Endothelial cell of umbilical vein (primary cell): Measurements from ENCODE around the gene MYOG. TPM values are rescaled to one million over a fixed set of nuclear protein-coding genes. Genes with fewer than 3 reads are reported as not detected.

Source experiments
- BruUV-seq: library from RNA; stranded (reverse); fragments of 400-500 nt; replicated peaks from 2 replicates; lab custom pipeline; 2021; lab: Mats Ljungman, UMichigan
- CTCF ChIA-PET: fragments of 300-600, 350-600 bp; sonication (Branson Sonifier 250); formaldehyde crosslinking; loops from one replicate; lab custom pipeline; 2021; ENCODE audit warnings: antibody characterized with exemption, inconsistent platforms; lab: Charles Lee
- POLR2A ChIA-PET: fragments of 300-600, 350-600 bp; sonication (Branson Sonifier 250); formaldehyde crosslinking; loops from one replicate; lab custom pipeline; 2021; ENCODE audit warnings: antibody characterized with exemption, inconsistent platforms; lab: Charles Lee
- DNase-seq: peaks from one replicate; pipeline ENCODE4 v3.0.0-alpha.2; 2011; ENCODE audit warnings: low read depth, low spot score
- FAIRE-seq: peaks from 2 replicates; lab custom pipeline; 2011; peaks lifted over from hg19 to GRCh38; lab: Jason Lieb, UNC
- H2AFZ ChIP-seq: 2 replicates; pipeline ENCODE4 v1.6.0; 2012; ENCODE audit warnings: low read depth, low read length, control low read depth, inconsistent platforms
- H3K27ac ChIP-seq: 2 replicates; pipeline ENCODE4 v1.5.1; 2011; ENCODE audit warnings: low read depth, mild to moderate bottlenecking, control low read depth, low read length, moderate library complexity; ENCODE audit not compliant: insufficient read depth
- H3K27me3 ChIP-seq, 2 experiments: 2 replicates each; pipeline versions ENCODE4 v1.6.0 to v1.6.1; 2011; ENCODE audit warnings: low read length in 2 of 2, mixed read lengths in 1 of 2; ENCODE audit not compliant: control insufficient read depth in 2 of 2, insufficient read depth in 2 of 2
- H3K36me3 ChIP-seq, 2 experiments: 2 replicates in 1 of 2; 3 replicates in 1 of 2; pipeline ENCODE4 v1.5.1; 2011; ENCODE audit warnings: low read length in 2 of 2, mild to moderate bottlenecking in 1 of 2, moderate library complexity in 1 of 2; ENCODE audit not compliant: control insufficient read depth in 2 of 2, insufficient read depth in 2 of 2; ENCODE audit errors: extremely low read depth in 1 of 2
- H3K4me1 ChIP-seq: 3 replicates; pipeline ENCODE4 v1.5.1; 2011; ENCODE audit warnings: mild to moderate bottlenecking, low read length; ENCODE audit not compliant: control insufficient read depth, insufficient read depth; ENCODE audit errors: extremely low read depth
- H3K4me2 ChIP-seq: 2 replicates; pipeline ENCODE4 v1.6.1; 2011; ENCODE audit warnings: low read length, control low read depth, mixed read lengths; ENCODE audit not compliant: insufficient read depth
- H3K4me3 ChIP-seq, 3 experiments: fragments of 200-600 bp in 1 of 3; sonication (generic), shearing (Covaris generic) in 1 of 3; replicated peaks in 1 of 3; 2 replicates each; pipeline ENCODE4 v1.5.1; 2011 to 2016; ENCODE audit warnings: control low read depth in 3 of 3, low read length in 3 of 3, mild to moderate bottlenecking in 2 of 3, inconsistent platforms in 1 of 3, low read depth in 1 of 3, moderate library complexity in 1 of 3; ENCODE audit not compliant: insufficient read depth in 1 of 3
- H3K79me2 ChIP-seq: 2 replicates; pipeline ENCODE4 v1.6.0; 2012; ENCODE audit warnings: low read length, inconsistent platforms; ENCODE audit not compliant: control insufficient read depth, insufficient read depth
- H3K9ac ChIP-seq: replicated peaks from 2 replicates; pipeline ENCODE3; 2011; ENCODE audit warnings: low read length, control low read depth; ENCODE audit not compliant: insufficient read depth; ENCODE audit errors: extremely low read depth
- H3K9me1 ChIP-seq: replicated peaks from 3 replicates; pipeline ENCODE4 v1.6.0; 2011; ENCODE audit warnings: mild to moderate bottlenecking, low read length; ENCODE audit not compliant: control insufficient read depth, insufficient read depth; ENCODE audit errors: extremely low read depth
- H3K9me3 ChIP-seq: replicated peaks from 2 replicates; pipeline ENCODE4 v1.5.1; 2012; ENCODE audit warnings: low read length, inconsistent platforms; ENCODE audit not compliant: control insufficient read depth, insufficient read depth
- H4K20me1 ChIP-seq: replicated peaks from 2 replicates; pipeline ENCODE3; 2011; ENCODE audit warnings: mild to moderate bottlenecking, low read length; ENCODE audit not compliant: control insufficient read depth, insufficient read depth; ENCODE audit errors: extremely low read depth
- CTCF ChIP-seq, 2 donors: IDR thresholded peaks; 1 replicate in 1 of 2; 2 replicates in 1 of 2; pipeline ENCODE4 v1.5.1; 2011; ENCODE audit warnings: low read length in 2 of 2, mild to moderate bottlenecking in 2 of 2, moderate library complexity in 2 of 2, control low read depth in 1 of 2, inconsistent platforms in 1 of 2, low read depth in 1 of 2; ENCODE audit not compliant: insufficient read depth in 1 of 2; ENCODE audit errors: extremely low read depth in 1 of 2
- EZH2 ChIP-seq: IDR thresholded peaks from 2 replicates; pipeline ENCODE4 v1.6.1; 2012; ENCODE audit warnings: borderline replicate concordance, low read depth, mild to moderate bottlenecking, moderate library complexity, low read length, inconsistent platforms; ENCODE audit not compliant: severe bottlenecking
- FOS ChIP-seq: IDR thresholded peaks from 2 replicates; pipeline ENCODE4 v1.6.1; 2011; ENCODE audit warnings: mild to moderate bottlenecking, low read length, moderate library complexity, borderline replicate concordance; ENCODE audit not compliant: insufficient read depth
- GATA2 ChIP-seq: IDR thresholded peaks from 2 replicates; pipeline ENCODE4 v1.7.0; 2011; ENCODE audit warnings: low read depth, mild to moderate bottlenecking, moderate library complexity, mixed read lengths, low read length; ENCODE audit not compliant: insufficient read length, insufficient read depth
- JUN ChIP-seq: IDR thresholded peaks from 2 replicates; pipeline ENCODE4 v1.6.1; 2011; ENCODE audit warnings: borderline replicate concordance, low read depth; ENCODE audit not compliant: insufficient read length, insufficient read depth
- MAX ChIP-seq: IDR thresholded peaks from 2 replicates; pipeline ENCODE4 v1.6.1; 2011; ENCODE audit not compliant: insufficient read depth, insufficient read length
- MYC ChIP-seq: IDR thresholded peaks from one replicate; pipeline ENCODE4 v1.6.1; 2011; ENCODE audit warnings: mild to moderate bottlenecking, low read depth, low read length
- POLR2A ChIP-seq: IDR thresholded peaks from 2 replicates; pipeline ENCODE4 v1.6.1; 2012; ENCODE audit warnings: low read depth, mild to moderate bottlenecking, control low read depth, low read length
- POLR2AphosphoS5 ChIP-seq: IDR thresholded peaks from 2 replicates; pipeline ENCODE4 v1.6.1; 2012; ENCODE audit warnings: low read depth, mild to moderate bottlenecking, control low read depth, low read length, moderate library complexity; ENCODE audit not compliant: insufficient read depth
- dilution Hi-C: fragments of 300-500 bp; cut with MboI; formaldehyde crosslinking; loops from one replicate; pipeline ENCODE4 v1.15.0; 2019; ENCODE audit warnings: low sequenced_read_pairs; ENCODE audit not compliant: extremely low pct_ligation_motif_present
- intact Hi-C: fragments of 100-400 bp; cut with micrococcal nuclease; formaldehyde crosslinking; loops from one replicate; pipeline ENCODE4 v1.10.0; 2022
- polyA plus RNA-seq, 4 experiments: library from polyadenylated mRNA; depleted of rRNA in 3 of 4; stranded (reverse) in 3 of 4; unstranded in 1 of 4; fragments of >200 nt; gene quantifications; 2 replicates each; pipeline versions ENCODE4 v1.2.1 to v1.2.3, GENCODE V29; 2011 to 2012; ENCODE audit warnings: missing spikeins in 1 of 4
- total RNA-seq: library from RNA; stranded (reverse); gene quantifications from 2 replicates; pipeline ENCODE4 v1.2.3, GENCODE V29; 2021

Gene MYOG
- total and polyA plus RNA-seq, 2 donors (not counting 3 experiments of a cell fraction or from before 2014, with no cell fraction given), result not detected

- FAIRE-seq (no peak), DNase-seq (no peak)
- Histone ChIP-seq H3K79me2 (no peaks in the 10 kb centered on the region), H3K4me1 (no peaks in the 10 kb centered on the region), H3K4me3 (no peak overlapping the region), H3K27ac (no peak overlapping the region), H3K9me3 (no peaks in the 10 kb centered on the region), H4K20me1 (no peaks in the 10 kb centered on the region), H3K9ac (no peak overlapping the region), H3K9me1 (no peaks in the 10 kb centered on the region), H3K4me2 (no peak overlapping the region), H3K36me3 (no peaks in the 10 kb centered on the region), H2AFZ (no peak overlapping the region), H3K27me3 (peaks cover 16 to 20% of the 10 kb centered on the region in 2 experiments)
- CTCF ChIA-PET, result interaction anchor here (0.5 to 3.7 kb wide), 5 partner anchors 11 to 186 kb away, joined by 3 to 26 read pairs (median 5); no protein-coding TSS in a partner anchor
- POLR2A ChIA-PET, result no interaction called here
- TF ChIP-seq CTCF (IDR thresholded peaks at IDR 0.05; ENCODE audit: extremely low read depth in 1 of 2, insufficient read depth in 1 of 2, low read depth in 1 of 2, low read length in 2 of 2), result no peak
- TF ChIP-seq POLR2A, result no peak
- intact Hi-C loops, result no loop called here
- dilution Hi-C loops, result no loop called here
- no TSS peak for BruUV-seq
Measured at GRCh38 chr1:203081465-203082230, 4.2 kb downstream of the MYOG start.

- no TSS peak for BruUV-seq
- CTCF ChIA-PET, result no interaction called here
Measured at GRCh38 chr1:203080456-203080855, 5.4 kb downstream of the MYOG start.

More at GRCh38 chr1:203080456-203080855, 5.4 kb downstream of the MYOG start:
- no peaks in the 10 kb centered on the region for H3K4me1 ChIP-seq
- intact Hi-C loops, result no loop called here
- TF ChIP-seq EZH2 (no peak), POLR2AphosphoS5 (no peak), MAX (no peak), FOS (no peak), GATA2 (no peak), CTCF (IDR thresholded peaks at IDR 0.05; ENCODE audit: extremely low read depth in 1 of 2, insufficient read depth in 1 of 2, low read depth in 1 of 2, low read length in 2 of 2) (no peak), MYC (no peak), JUN (no peak), POLR2A (no peak)
- H3K9me3 ChIP-seq, result no peaks in the 10 kb centered on the region
- H2AFZ ChIP-seq, result no peak overlapping the region
- dilution Hi-C loops, result no loop called here
- no peaks in the 10 kb centered on the region for H4K20me1 ChIP-seq
- no peaks in the 10 kb centered on the region for H3K79me2 ChIP-seq
- H3K27me3 ChIP-seq, result peaks cover 24 to 32% of the 10 kb centered on the region in 2 experiments
- POLR2A ChIA-PET, result no interaction called here
- H3K27ac ChIP-seq, result no peak overlapping the region
- no peak overlapping the region for H3K4me2 ChIP-seq
- H3K9ac ChIP-seq, result no peak overlapping the region
- no peak overlapping the region for H3K4me3 ChIP-seq
- H3K9me1 ChIP-seq, result no peaks in the 10 kb centered on the region
- H3K36me3 ChIP-seq, result no peaks in the 10 kb centered on the region
- DNase-seq (no peak), FAIRE-seq (no peak)
